Effector CD4-positive, alpha-beta T cell (primary cell): Measurements from ENCODE around the gene LSP1.
"Not testable (repeated sequence)": the region's sequence is repeated elsewhere in the genome, so short reads cannot be mapped to it uniquely, and the experiment has no call there.

Experiments
- DNase-seq: peaks from one replicate; pipeline ENCODE4 v3.0.0-alpha.2; 2020

The LSP1 gene

GRCh38 chr11:1931341-1932104 is 78.6 kb downstream of the LSP1 start:
- DNase-seq: no peak

- no peak for DNase-seq
These were observed 79.2 kb downstream of the LSP1 start for GRCh38 chr11:1932105-1932480.

DNA sequence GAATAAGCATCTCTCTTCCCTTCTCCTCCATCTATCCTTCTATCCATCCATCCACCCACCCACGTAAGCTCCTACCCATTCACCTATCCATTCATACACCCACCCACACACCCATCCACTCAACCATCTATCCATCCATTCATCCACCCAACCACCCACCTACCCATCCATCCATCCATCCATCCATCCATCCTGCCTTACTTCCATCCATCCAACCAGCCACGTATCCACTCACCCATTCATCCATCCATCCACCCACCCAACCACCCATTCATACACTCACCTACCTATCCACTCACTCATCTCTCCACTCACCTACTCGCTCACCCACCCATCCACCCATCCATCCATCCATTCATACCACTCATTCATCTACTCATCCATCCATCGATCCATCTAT is 79.8 kb downstream of the LSP1 start:
- no peak for DNase-seq

DNA sequence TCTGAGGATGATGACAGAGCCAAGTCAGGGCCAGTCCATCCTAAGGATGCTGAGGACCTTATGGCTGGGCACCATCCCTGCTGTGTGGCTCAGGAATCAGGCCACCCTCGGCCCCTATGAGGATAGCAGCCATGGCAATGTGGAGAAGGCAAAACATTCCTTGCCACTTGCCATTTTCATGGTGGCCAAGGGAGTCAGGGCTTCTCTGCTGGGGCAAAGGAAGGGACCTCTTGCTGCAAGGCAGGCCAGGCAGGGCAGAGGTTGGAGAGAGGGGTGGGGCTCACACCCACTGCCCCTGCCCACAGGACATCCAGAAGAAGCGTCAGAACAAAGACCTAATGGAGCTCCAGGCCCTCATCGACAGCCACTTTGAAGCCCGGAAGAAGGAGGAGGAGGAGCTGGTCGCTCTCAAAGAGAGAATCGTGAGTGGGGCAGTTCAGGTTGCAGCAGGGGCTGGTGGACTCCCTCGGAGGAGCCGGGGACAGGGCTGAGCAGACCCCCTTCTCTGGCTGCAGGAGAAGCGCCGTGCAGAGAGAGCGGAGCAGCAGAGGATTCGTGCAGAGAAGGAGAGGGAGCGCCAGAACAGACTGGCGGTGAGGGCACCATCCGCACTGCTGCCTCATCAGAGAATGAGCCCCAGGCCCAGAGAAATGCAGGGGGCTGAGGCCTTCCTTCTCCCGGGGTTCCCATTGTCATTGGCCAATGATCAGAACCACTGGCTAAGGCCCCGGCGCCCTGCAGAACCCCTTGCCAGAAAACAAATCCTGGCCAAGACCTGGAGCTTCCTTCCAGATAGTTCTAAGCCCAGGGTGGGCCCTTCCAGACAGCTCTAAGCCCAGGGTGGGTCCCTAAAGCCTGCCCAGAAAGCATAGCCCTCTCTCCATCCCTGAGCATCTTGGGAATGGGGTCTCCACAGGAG is 80.8 kb downstream of the LSP1 start:
- DNase-seq: no peak

- no peak for DNase-seq
These were observed 81.7 kb downstream of the LSP1 start for GRCh38 chr11:1934335-1935155.

DNA sequence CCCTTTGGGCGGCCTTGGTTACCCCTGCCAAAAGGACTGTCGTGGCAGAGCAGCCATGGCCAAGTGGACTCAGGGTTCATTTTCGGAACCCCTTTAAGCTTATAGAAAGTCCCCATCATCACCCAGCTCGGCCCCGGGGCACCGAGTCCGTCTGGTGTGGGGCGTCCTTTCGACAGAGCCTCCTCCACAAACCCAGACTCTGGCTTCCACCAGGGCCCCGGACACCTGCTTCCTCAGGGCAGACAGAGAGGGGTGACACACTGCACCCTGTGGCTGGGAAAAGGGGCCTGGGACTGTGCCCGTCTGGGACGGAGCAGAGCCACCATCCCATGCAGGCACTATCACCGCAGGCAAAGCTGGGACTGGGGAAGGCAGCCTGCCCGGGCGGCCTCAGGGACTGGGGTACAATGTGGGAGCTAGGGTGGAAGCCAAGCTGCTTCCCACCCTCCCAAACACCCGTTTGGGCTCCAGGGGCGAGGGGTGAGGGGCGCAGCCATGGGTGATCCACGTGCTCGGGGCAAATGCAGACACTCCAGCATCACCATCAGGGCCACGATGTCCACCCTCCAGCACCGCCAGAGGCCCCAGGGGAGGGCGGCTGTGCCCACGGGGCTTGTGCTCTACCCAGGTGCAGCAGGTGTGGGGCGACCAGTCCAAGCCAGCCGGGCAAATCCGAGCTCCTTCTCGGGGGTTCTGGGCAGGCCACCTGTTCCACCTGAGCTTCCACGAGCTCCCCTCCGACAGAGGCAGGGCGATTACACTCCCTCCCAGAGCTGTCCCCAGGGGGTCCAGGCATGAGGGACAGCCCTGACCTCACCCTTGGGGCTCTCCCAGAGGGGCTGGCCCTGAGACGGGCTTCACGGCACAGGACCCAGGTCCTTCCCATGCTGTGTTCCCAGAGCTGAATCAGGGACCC is 82.5 kb downstream of the LSP1 start:
- DNase-seq: peak; percentile 1

GRCh38 chr11:1936072-1936780 is 83.3 kb downstream of the LSP1 start:
- no peak for DNase-seq

GRCh38 chr11:1936781-1937615 is 84.1 kb downstream of the LSP1 start:
- peak; percentile 1 for DNase-seq

- no peak for DNase-seq
These were observed 84.9 kb downstream of the LSP1 start for GRCh38 chr11:1937616-1938342.

DNA sequence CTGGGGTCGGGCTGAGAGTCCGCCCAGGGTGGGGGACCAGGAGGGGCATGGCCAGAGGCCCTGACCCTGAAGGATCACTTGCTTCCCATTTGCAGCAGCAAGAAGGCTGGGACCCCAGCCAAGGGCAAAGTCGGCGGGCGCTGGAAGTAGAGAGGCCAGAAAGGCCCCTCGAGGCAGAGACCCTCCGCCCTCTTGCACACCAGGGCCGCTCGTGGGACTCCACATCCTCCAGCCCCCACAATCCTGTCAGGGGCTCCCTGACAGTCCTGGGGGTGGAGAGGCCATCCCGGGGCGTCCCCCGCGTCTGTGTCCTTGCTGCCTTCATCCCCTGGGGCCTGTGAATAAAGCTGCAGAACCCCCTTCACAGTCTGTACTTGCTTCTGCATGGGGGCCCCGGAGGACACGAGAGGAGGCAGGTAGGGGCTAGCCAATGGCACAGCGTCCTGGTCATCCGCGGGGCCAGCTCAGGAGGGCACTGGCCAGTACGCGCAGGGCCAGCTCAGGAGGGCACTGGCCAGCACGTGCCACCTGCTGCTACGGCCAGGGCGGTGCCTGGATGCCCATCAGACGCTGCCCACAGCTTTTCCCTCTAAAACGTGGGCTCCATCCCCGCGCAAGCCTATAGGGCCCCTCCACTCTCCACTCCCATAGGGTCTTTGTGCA is 85.6 kb downstream of the LSP1 start:
- DNase-seq: no peak

DNA sequence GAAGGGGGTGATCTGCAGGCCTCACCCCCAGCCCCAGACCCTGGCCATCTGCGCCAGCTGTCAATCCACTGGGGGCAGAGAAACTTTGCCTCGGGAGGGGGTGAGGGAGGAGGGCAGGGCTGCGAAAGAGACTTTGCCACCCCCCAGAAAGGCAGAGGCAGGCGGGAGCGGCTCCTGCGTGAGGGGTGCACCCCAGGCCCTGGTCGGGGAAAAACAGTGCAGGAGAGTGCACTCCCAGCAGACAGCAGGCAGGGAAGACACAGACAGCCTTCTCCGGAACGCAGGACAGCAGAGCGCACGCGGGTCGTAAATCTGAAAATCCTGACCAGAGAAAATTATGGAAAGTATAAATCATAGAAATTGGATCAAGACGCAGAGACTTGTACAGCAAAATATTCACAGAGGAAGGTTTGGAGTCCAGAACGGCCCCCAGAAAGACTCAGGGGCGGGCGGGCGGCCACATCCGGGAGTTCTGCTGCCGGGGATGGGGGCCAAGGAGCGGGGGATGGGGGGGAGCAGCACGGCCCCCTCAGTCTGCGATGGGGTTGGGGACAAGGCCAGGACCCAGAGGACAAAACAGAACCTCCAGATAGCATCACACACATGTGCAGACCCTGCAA is 86.2 kb downstream of the LSP1 start:
- no peak for DNase-seq

DNA sequence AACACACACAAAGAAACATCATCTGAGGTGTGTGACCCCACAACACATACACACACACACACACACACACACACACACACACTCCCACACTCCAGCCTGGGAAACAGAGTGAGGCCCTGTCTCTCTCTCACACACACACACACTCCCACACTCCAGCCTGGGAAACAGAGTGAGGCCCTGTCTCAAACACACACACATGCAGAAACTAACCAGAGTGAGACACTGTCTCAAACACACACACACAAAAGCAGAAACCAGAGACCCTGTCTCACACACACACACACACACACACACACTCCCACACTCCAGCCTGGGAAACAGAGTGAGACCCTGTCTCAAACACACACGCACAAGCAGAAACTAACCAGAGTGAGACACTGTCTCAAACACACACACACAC is 86.9 kb downstream of the LSP1 start:
- not testable (repeated sequence) for DNase-seq
